Cerebellar cortex (tissue), 1 donor: ENCODE data around the gene RELT.
"Not testable (repeated sequence)": the region's sequence is repeated elsewhere in the genome, so short reads cannot be mapped to it uniquely, and the experiment has no call there.

ENCODE experiments used
- DNase-seq: peaks from one replicate; pipeline ENCODE4 v3.0.0-alpha.2; 2015; ENCODE audit warnings: low spot score

Gene RELT

DNA sequence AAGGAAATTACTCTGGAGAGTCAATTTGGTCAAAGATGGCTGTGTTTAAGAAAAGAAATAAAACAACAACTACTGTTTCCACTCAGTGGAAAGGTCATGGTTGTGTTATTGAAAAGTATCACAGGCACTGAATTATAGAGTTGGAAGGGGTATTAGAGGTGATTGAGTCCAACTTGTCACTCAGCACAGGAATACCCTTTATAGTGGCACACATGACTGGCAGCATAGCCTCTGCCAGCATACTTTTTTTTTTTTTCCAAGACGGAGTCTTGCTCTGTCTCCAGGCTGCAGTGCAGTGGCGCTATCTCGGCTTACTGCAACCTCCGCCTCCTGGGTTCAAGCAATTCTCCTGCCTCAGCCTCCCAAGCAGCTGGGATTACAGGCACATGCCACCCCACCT, 60.7 kb downstream of the RELT start:
- not testable (repeated sequence) for DNase-seq

DNA sequence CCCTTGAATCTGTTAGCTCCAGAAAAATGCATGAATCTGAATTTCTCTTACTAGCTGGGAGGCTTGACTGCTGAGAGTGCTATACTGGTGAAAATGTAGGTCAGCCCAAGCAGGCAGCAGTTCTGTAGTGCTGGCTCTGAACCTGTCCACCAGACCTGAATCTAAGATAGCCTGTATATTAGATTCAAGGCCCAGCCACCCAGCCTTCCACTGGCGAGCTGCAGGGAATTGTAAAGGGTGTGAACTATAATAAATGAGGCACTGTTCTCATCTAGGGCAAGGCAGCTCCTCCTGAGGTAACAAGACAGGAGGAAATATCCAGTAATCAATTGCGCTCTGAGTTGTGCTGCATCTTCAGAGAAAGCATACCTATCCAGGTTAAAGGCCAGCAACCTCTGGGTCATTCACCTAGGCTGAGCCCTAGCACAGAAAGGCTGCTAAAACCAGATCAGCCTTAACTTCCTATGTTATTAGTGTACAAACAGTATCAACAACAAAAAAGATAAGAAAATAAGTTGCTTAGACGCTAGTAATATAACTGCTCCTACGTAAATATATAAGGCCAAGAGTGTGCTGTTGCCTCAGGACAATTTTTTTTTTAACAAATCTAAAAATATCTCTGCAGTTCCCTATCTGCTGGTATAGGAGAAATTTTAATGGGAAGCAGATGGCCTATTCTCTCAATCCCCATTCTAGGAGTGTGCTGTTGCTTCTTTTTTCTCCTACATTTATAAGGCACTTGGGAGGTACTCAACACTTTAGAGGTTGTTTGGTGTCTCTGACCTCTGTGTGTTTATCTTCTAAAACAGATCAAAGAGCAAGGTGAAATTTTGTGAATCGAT, 63.0 kb downstream of the RELT start:
- DNase-seq = peak; percentile 89

DNA sequence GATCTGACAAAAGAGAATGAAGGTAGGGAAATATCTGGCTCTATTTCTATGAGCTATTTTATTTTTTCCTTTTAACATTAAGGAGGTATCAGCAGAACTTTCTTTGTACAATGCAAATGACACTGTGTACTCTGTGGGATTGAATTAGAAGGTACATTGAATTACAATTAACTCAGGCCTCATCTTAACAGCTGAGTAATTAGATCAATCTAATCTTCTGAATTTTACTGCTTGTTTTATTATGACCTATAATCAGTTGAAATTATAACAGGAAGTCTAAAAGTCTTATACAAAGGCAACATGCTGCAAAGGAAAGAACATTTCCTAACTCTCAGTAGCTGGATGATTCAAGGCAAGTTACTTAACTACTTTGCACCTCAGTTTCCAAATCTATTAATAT, 69.8 kb downstream of the RELT start:
- DNase-seq = no peak

GRCh38 chr11:73446766-73447165, 70.6 kb downstream of the RELT start:
- no peak for DNase-seq
